ENCODE results near the gene CRB3.
"Not testable (repeated sequence)": the region's sequence is repeated elsewhere in the genome, so short reads cannot be mapped to it uniquely, and the experiment has no call there.

The CRB3 gene

DNA sequence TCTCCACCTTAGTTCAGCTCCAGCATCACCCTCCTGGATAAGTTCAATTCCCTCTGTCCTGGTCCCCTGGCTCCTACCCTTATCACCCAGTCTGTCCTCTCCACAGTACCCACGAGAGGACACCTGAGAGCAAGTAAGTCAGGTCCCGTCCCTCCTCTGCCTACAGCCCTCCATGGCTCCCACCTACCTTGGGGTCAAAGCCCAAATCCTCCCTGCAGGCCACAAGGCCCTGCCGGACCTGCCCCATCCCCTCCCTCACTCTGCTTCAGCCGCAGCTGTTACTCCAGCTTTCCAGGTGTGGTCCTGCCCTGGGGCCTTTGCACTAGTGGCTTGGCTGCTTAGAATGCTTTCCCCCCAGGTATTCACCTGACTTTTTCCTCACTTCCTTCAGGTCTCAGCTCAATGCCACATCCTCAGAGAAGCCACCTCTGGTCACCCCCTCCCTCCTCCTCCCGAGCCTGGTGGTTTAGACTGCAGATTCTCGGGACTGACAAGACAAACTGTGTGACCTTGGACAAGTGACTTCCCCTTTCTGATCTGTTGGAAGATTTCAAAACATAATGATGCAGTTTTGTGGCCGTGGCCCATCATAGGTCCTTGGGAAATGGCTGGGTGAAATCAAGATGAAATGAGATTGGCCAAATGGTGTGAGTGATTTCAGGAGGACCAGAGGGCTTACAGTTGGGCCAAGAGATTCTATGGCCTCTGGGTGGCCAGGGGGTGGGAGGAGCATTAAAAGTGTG lies 34.4 kb downstream of the CRB3 start:
- no peak for DNase-seq

DNA sequence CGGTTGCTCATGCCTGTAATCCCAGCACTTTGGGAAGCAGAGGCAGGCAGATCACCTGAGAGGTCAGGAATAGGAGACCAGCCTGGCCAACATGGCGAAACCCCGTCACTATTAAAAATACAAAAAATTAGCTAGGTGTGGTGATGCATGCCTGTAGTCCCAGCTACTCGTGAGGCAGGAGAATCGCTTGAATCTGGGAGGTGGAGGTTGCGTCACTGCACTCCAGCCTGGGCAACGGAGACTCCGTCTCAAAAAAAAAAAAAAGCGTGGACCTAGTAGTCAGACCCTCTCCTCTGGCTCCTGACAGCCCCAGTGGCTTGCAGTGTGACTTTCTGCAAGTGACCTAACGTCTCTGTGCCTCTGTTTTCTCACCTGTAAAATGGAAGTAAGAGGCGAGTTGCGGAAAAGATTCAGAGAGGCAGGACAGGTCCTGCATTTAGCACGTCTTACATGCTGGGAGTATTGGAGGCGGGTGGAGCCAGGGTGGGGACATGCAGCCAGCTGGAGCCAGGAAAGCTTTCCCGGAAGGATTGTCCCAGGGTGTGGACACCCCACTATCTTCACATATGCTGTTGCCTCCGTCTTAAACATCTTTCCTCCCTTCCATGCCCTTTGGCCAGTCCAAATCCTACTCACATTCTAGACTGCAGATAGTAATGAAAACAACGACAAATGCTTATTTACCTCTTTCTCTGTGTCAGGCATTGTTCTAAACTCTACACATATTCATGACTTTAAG lies 35.1 kb downstream of the CRB3 start:
- no peak for DNase-seq

DNA sequence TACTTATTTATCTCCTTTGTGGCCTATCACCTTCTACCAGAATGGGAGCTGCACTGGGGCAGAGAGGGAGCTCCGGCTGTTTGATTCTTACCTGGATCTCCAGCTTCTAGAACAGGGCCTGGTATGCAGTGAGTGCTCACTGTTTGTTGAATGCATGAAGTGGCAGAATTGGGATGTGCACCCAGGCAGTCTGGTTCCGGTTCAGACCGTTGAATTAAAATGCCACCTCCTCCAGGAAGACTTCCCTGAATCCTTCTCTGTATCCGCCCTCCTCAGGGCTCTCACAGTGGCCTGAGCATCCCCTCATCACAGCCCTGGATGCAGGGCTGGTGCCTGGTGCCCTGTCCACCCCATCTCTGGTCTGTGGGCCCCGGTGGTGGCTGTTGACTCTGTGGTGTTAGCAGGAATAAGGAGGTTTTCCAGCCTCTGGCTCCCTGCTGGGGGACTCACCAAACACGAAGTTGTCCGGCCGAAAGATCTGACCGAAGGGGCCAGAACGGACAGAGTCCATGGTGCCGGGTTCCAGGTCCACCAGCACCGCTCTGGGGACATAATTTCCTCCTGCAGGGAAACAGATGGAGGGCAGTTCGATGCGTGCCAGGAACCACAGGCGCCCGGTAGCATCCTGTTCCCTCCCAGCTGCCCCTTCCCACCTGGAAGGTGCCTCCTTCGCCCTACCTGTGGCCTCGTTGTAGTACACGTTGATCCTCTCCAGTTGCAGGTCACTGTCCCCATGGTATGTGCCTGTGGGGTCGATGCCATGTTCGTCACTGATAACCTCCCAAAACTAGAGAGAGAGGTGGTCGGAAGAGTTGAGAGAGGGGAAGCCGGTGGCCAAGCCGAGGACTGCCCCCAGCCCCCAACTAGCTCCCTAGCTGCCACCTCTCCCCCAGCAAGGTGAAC lies 37.0 kb downstream of the CRB3 start:
- no peak for DNase-seq

DNA sequence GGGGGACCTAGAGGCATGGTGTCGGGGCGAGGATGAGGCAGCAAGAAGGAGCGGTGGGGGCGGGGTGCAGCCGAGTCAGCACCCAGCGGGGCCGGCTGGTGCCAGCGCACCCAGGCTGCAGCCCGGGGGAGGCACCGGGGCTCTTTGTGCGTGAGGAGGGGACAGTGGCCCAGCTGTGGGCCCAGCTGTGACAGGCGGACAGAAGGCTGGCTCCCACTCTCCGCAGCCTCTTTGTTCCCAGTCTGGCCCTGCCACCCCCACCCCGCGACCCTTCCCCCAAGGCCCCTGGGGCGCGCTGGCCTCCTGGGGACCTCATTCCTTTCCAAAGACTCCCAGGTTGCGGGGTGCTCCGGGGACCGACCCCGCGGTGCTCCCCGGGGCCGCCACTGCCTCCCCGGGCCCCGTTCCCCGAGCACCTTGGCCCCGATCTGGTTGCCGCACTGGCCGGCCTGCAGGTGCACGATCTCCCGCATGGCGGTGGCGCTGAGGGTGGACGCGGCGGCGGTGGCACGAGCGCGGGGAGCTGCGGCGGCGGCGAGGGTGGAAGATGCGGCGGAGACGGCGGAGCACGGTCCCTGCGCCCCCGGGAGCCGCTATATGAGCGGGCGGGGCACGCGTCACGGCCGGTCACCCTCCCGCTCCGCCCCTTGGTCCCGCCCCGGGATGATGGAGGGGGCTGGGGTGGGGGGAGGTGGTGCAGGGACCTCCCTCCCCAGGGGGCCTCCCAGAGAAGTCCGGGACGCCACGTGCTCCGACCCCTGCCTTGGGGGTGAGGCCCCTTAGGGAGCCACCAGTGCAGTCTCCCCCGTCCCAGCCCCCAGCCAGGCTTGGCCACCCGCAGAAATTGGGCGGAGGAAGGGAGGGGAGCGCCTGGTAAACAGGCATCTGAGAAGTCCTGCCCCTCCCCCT lies 37.9 kb downstream of the CRB3 start, which contains the start of gene TUBB4A:
Gene TUBB4A, minus strand, starts transcription at position 570 of the 909 bp plus-strand sequence. Its CDS starts 97 bp downstream, at position 473.
- peak; percentile 32 for DNase-seq

DNA sequence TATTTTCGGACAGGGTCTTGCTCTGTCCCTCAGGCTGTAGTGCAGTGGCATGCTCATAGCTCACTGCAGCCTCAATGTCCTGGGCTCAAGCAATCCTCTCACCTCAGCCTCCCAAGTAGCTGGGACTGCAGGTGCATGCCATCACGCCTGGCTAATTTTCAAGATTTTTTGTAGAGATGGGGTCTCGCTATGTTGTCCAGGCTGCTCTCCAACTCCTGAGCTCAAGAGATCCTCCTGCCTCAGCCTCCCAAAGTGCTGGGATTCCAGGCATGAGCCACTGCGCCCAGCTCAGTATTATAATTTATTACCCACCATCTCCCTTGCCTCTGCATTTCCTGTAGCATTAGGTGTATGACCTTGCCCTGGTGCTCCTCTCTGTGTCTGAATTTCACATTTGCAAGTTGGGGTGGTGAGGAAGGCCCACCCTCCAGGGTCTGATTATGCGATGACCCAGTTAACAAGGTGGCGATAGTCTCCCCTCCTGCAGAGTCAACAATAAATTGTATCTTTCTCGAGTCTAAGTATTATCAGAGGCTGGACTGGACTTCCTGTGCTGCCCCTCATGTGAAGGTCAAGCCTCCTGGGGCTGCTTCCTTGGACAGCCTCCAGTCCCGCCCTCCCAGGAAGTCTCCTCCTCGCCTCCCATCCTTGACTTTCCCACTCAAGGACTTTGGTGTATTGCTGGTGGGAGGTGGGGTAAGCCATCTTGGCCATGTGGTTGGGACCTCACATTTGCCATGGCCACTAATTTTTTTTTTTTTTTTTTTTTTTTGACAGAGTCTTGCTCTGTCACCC lies 39.5 kb downstream of the CRB3 start:
- DNase-seq, result no peak

DNA sequence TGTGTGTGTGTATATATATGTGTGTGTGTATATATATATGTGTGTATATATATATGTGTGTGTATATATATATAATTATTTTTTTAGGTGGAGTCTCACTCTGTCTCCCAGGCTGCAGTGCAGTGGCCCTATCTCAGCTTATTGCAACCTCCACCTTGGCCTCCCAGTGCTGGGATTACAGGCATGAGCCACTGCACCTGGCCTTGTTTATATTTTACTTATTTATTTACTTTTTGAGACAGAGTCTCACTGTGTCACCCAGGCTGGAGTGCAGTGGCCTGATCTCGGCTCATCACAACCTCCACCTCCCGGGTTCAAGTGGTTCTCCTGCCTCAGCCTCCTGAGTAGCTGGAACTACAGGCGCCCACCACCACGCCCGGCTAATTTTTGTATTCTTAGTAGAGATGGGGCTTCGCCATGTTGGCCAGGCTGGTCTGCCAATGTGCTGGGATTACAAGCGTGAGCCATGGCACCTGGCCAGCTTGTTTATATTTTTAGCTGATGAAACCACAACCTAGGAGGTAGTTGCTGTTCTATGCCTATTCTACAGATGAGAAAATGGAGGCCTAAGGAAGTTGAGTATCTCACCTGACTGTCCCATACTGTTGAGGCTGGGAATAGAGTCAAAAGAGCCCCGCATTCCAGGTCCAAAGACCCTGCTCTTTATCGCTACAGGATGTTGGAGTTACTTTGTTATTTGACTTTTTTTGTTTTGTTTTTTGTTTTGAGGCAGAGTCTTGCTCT lies 44.1 kb downstream of the CRB3 start:
- DNase-seq, result not testable (repeated sequence)

DNA sequence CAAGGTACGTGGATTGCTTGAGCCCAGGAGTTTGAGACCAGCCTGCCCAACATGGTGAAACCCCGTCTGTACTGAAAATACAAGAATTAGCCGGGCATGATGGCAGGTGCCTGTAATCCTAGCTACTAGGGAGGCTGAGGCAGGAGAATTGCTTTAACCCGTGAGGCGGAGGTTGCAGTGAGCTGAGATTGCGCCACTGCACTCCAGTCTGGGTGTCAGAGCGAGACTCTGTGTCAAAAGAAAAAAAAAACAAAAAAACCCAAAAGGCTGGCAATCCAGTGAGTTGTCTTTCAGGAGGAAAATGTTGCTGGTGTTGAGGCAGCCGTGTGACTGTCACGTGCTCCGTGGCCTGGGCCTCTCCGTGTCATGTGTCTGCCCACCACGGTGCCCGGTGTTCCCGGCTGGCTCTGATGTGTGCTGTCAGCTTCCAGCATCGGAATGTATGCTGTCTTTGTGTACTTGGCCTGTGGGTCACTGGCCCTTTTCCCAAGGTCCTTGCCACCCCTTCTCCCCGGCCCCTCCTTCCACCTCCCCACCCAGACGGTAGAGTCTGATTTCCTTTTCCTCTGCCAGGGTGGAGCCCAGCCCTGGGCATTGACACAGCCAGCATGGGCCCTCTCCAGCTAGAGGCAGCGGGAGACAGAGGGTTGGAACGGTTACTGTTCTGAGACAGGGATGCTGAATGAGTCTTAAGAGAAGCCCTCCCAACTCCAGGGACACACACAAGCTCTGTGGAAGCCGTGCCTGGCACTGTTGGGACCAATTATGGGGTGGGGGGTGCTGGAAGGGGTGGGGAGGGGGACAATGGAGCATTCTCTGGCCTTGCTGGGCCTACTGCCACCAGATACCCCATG lies 45.3 kb downstream of the CRB3 start:
- no peak for DNase-seq

DNA sequence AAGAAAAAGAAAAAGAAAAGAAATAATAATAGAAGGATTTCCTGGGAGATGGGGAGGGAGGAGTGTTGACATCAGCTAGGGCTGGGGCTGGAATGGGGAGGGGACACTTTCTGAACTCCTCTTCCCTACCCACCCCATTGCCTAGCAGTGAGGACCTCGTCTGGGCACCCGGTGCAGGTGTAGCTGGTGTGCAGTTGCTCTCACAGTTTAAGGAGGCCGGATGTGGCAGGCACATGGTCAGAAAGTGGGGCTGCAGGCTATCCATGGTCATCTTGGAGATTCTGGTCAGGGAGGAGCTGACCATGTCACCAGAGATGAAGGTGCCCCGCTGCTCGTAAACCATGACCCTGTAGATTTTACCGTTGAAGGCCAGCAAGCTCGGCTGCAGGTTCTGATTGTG lies 46.5 kb downstream of the CRB3 start:
- no peak for DNase-seq

DNA sequence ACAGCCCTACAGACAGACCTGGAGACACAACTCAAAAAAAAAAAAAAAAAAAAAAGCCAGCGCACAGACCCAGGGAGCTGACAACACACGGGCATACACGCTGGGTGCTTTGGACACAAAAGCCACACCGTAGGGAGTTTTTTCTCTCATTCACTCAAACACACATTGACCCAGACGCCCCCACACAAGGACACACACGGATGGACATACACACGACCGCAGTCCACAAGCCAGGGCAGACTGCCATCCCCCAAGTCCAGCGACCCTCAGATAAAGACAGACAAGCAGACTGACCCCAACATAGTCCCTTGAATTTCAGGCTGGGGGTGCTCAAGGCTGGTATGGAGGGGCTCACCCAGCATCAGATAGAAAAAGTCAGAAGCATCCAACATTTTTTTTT lies 50.0 kb downstream of the CRB3 start:
- no peak for DNase-seq

DNA sequence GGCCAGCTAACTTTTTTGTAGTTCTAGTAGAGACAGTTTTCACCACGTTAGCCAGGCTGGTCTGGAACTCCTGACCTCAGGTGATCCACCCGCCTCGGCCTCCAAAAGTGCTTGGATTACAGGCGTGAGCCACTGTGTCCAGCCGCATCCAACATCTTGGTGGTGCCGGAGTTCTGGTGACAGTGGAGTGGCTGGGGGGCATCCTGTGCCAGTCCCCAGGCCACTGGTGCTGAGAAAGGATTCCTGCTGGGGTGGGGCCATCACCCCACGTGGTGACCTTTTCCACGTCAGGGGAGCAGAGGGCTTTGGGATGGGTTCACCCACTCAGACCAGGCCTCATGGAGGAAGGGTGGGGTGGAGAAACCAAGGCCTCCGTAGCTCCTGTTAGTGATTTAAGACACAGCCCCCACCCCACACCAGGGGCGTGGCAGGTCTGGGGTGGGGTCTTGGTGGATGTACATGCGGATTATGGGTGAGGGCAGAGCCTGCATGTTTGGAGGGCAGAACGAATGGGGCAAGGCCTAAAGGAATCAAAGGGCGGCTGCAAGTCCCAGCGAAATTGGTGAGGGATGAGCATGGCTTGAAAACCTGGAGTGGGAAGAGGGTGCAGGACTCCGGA lies 51.0 kb downstream of the CRB3 start:
- DNase-seq, result no peak

DNA sequence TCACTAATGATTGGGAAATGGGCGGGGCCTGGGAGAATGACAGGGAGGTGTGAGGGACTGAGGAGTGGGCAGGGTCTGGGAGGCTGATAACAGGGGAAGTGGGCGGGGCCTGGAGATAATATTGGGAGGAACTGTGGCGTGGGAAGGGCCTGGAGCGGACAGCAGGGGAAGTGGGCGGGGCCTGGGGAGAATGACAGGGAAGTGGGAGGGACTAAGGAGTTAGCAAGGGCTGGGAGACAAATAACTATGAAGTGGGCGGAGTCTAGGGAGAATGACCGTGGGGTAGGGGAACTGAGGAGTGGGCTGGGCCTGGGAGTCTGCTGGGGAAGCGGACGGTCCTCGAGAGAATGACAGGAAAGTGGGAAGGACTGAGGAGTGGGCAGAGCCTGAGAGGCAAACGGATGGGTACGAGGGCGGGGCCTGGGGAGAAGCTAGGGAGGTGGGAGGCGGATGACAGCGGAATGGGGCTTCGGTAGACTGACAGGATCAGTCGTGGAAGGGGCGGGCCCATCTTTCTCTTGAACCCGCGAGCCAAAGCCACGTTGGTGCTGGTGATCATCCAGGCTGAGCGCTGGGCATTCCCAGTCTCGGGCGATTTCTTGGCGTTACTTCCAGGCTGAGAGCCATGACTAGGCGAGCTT lies 52.1 kb downstream of the CRB3 start:
- peak; percentile 98 for DNase-seq

All from NCI-H82 (cell line).